MM.1S (cell line): ENCODE data around the gene IGSF9B.

Source experiments
- DNase-seq: peaks from one replicate; pipeline ENCODE4 v3.0.0-alpha.2; 2015
- H2AFZ ChIP-seq: fragments of 300-600 bp; sonication (generic); 2 replicates; pipeline ENCODE4 v1.6.0; 2016; ENCODE audit warnings: antibody characterized with exemption, low read length
- H3F3A ChIP-seq: fragments of 300-600 bp; sonication (generic); 2 replicates; pipeline ENCODE4 v1.6.1; 2016; ENCODE audit warnings: mild to moderate bottlenecking, antibody characterized with exemption, low read length, moderate library complexity, mixed read lengths; ENCODE audit not compliant: insufficient read depth
- H3K27ac ChIP-seq: fragments of 300-600 bp; sonication (generic); 2 replicates; pipeline ENCODE4 v1.5.1; 2016; ENCODE audit warnings: mild to moderate bottlenecking, low read length
- H3K27me3 ChIP-seq: fragments of 300-600 bp; sonication (generic); replicated peaks from 2 replicates; pipeline ENCODE4 v1.6.0; 2016; ENCODE audit warnings: low read length; ENCODE audit not compliant: insufficient read depth
- H3K36me3 ChIP-seq: fragments of 300-600 bp; sonication (generic); replicated peaks from 2 replicates; pipeline ENCODE4 v1.6.1; 2016; ENCODE audit warnings: mild to moderate bottlenecking, low read length, mixed read lengths; ENCODE audit not compliant: insufficient read depth
- H3K4me1 ChIP-seq: fragments of 300-600 bp; sonication (generic); 2 replicates; pipeline ENCODE4 v1.6.1; 2016; ENCODE audit warnings: low read length, mixed read lengths
- H3K4me2 ChIP-seq: fragments of 300-600 bp; sonication (generic); 2 replicates; pipeline ENCODE4 v1.6.0; 2016; ENCODE audit warnings: low read depth, low read length
- H3K4me3 ChIP-seq: fragments of 300-600 bp; sonication (generic); 2 replicates; pipeline ENCODE4 v1.5.1; 2016; ENCODE audit warnings: low read length, mixed read lengths
- H3K79me2 ChIP-seq: fragments of 300-600 bp; sonication (generic); 2 replicates; pipeline ENCODE4 v1.6.1; 2016; ENCODE audit warnings: mixed run types, low read length, mixed read lengths
- H3K9ac ChIP-seq: fragments of 300-600 bp; sonication (generic); 2 replicates; pipeline ENCODE4 v1.6.1; 2016; ENCODE audit warnings: low read length, mixed read lengths
- H3K9me2 ChIP-seq: fragments of 300-600 bp; sonication (generic); replicated peaks from 2 replicates; pipeline ENCODE4 v1.6.1; 2016; ENCODE audit warnings: mild to moderate bottlenecking, low read length, mixed read lengths; ENCODE audit not compliant: insufficient read depth
- H3K9me3 ChIP-seq: fragments of 300-600 bp; sonication (generic); replicated peaks from 2 replicates; pipeline ENCODE4 v1.6.1; 2016; ENCODE audit warnings: mild to moderate bottlenecking, low read length, mixed read lengths; ENCODE audit not compliant: insufficient read depth
- H4K20me1 ChIP-seq: fragments of 300-600 bp; sonication (generic); 2 replicates; pipeline ENCODE4 v1.6.1; 2016; ENCODE audit warnings: mild to moderate bottlenecking, low read length, moderate library complexity, mixed read lengths; ENCODE audit not compliant: insufficient read depth
- EZH2 ChIP-seq: fragments of 300-600 bp; sonication (generic); optimal IDR thresholded peaks from 2 replicates; pipeline ENCODE3; 2017; ENCODE audit warnings: low read depth, mild to moderate bottlenecking, antibody characterized with exemption, low read length, mixed read lengths
- EZH2phosphoT487 ChIP-seq: fragments of 300-600 bp; sonication (generic); IDR thresholded peaks from 2 replicates; pipeline ENCODE4 v1.6.1; 2018; ENCODE audit warnings: antibody characterized with exemption, low read length
- TF ChIP-seq, protein P1 (sequence below): fragments of 300-600 bp; sonication (generic); IDR thresholded peaks from 2 replicates; pipeline ENCODE4 v1.5.1; 2016; ENCODE audit warnings: antibody characterized with exemption, low read length, mixed read lengths

The IGSF9B gene

DNA sequence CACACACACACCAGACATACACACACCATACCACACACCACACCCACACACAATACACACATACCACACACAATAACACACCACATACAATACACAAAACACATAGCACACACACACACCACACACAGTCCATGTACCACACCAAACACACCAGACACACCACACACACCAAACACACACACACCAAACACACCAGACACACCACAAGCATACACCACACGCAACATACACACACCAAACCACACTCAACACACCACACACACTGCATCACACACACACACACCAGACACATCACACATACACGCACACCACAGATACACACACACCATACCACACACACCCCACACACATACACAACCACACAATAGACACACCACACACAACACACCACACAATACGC, 54.8 kb downstream of the IGSF9B start:
- Histone ChIP-seq H3K9ac (no peak overlapping the region), H3K4me3 (no peak overlapping the region), H3K27me3 (no peaks in the 10 kb centered on the region), H3K79me2 (no peaks in the 10 kb centered on the region), H3F3A (no peaks in the 10 kb centered on the region), H3K9me3 (no peaks in the 10 kb centered on the region), H3K4me2 (no peak overlapping the region), H3K27ac (no peak overlapping the region), H4K20me1 (no peaks in the 10 kb centered on the region), H2AFZ (no peak overlapping the region), H3K9me2 (no peaks in the 10 kb centered on the region), H3K4me1 (no peaks in the 10 kb centered on the region), H3K36me3 (no peaks in the 10 kb centered on the region)
- no peak for DNase-seq
- TF ChIP-seq EZH2phosphoT487 (no peak), EZH2 (no peak)
- TF ChIP-seq, protein P1, sequence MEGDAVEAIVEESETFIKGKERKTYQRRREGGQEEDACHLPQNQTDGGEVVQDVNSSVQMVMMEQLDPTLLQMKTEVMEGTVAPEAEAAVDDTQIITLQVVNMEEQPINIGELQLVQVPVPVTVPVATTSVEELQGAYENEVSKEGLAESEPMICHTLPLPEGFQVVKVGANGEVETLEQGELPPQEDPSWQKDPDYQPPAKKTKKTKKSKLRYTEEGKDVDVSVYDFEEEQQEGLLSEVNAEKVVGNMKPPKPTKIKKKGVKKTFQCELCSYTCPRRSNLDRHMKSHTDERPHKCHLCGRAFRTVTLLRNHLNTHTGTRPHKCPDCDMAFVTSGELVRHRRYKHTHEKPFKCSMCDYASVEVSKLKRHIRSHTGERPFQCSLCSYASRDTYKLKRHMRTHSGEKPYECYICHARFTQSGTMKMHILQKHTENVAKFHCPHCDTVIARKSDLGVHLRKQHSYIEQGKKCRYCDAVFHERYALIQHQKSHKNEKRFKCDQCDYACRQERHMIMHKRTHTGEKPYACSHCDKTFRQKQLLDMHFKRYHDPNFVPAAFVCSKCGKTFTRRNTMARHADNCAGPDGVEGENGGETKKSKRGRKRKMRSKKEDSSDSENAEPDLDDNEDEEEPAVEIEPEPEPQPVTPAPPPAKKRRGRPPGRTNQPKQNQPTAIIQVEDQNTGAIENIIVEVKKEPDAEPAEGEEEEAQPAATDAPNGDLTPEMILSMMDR: no peak

DNA sequence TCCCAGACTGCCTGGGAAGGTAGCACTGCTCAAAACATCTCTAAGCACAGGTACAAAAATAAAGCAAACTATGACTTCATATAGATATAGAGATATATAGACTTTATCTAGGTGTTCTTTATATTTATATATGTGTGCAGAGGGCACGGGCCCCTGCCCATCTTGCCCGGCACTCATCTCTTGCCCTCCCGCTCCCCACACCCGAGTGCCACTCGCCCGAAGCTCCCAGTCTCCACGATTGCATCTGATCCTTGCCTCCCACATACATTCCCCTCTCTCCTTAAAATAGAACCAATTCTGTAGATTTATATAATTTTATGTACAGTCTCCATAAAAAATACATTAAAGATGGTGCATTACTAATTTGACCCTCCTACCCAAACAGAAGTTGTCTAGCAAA, 55.5 kb downstream of the IGSF9B start:
- Histone ChIP-seq H3K9ac (no peak overlapping the region), H3K9me2 (no peaks in the 10 kb centered on the region), H4K20me1 (no peaks in the 10 kb centered on the region), H2AFZ (no peak overlapping the region), H3K9me3 (no peaks in the 10 kb centered on the region), H3K4me3 (no peak overlapping the region), H3K36me3 (no peaks in the 10 kb centered on the region), H3K27me3 (no peaks in the 10 kb centered on the region), H3K27ac (no peak overlapping the region), H3K4me1 (no peaks in the 10 kb centered on the region), H3K4me2 (no peak overlapping the region), H3F3A (no peaks in the 10 kb centered on the region), H3K79me2 (no peaks in the 10 kb centered on the region)
- DNase-seq: no peak
- TF ChIP-seq EZH2: no peak
- TF ChIP-seq, protein P1: no peak
- TF ChIP-seq EZH2phosphoT487: no peak

DNA sequence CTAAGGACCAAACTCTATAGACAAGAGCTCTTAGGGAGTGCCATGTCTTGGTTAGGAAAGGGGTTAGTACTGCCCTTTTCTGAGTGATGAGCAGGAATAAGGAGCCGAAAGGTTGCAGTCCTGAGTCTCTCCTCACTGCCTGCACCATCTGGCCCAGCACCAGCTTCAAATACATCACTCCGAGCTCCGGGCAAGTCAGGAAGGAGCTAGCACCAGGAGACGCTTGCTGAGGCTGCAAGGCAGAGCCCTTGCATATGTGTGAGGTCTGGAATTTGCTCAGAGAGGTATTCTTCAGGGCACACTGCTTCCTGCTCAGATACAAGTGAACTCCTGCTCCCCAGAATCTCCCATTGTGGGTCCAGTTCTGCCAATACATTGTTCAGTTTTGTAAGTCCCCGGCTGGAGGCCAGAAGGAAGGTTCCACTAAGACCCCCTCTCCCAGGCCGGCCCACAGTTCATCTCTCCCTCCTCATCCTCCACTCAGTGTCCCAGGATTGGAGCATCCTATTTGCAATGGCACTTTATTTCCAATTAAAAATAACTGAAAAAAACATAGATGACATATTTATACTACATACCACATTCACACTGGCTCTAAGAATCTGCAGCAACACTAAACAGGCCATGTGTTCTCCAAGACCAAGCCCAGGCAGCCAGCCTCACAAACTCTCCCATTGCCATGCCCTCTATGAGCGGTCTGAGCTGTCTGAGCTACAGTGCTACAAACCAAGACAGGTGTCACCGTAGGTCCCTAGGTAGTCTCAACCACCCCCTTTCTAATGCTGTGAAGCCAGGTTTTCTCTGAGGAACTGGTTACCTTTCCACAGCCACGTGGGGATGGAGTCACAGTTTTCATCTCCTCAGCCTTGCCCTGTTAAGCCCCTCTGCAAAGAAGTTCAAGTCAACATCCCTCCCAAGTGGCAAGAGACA, 56.3 kb downstream of the IGSF9B start:
- Histone ChIP-seq H3K4me1 (no peaks in the 10 kb centered on the region), H3K9me2 (no peaks in the 10 kb centered on the region), H2AFZ (no peak overlapping the region), H3K36me3 (no peaks in the 10 kb centered on the region), H3K9ac (no peak overlapping the region), H3K27ac (no peak overlapping the region), H3F3A (no peaks in the 10 kb centered on the region), H3K4me3 (no peak overlapping the region), H3K27me3 (no peaks in the 10 kb centered on the region), H4K20me1 (no peaks in the 10 kb centered on the region), H3K79me2 (no peaks in the 10 kb centered on the region), H3K4me2 (no peak overlapping the region), H3K9me3 (no peaks in the 10 kb centered on the region)
- TF ChIP-seq, protein P1: no peak
- TF ChIP-seq EZH2: no peak
- no peak for TF ChIP-seq EZH2phosphoT487
- DNase-seq: no peak
